C4-2B (cell line): ENCODE measurements around the gene YIPF6.

Experiments used
- CTCF ChIP-seq: fragments of 450-650 bp; conservative IDR thresholded peaks from 2 replicates; pipeline ENCODE4 v1.5.1; 2017; ENCODE audit warnings: mild to moderate bottlenecking
- ZFX ChIP-seq: fragments of 450-650 bp; IDR thresholded peaks from 2 replicates; pipeline ENCODE4 v1.6.1; 2017

- no peak for TF ChIP-seq CTCF
- TF ChIP-seq ZFX = no peak
These were observed 11.6 kb upstream of the YIPF6 start for GRCh38 chrX:68487254-68487653.
